Inflammatory macrophage (primary cell): ENCODE measurements around the gene PFKL.
"Not testable (repeated sequence)": the region's sequence is repeated elsewhere in the genome, so short reads cannot be mapped to it uniquely, and the experiment has no call there.

Experiments
- DNase-seq, 2 donors: peaks; one replicate each; pipeline ENCODE4 v3.0.0-alpha.2; 2020 to 2022

Gene PFKL

DNA sequence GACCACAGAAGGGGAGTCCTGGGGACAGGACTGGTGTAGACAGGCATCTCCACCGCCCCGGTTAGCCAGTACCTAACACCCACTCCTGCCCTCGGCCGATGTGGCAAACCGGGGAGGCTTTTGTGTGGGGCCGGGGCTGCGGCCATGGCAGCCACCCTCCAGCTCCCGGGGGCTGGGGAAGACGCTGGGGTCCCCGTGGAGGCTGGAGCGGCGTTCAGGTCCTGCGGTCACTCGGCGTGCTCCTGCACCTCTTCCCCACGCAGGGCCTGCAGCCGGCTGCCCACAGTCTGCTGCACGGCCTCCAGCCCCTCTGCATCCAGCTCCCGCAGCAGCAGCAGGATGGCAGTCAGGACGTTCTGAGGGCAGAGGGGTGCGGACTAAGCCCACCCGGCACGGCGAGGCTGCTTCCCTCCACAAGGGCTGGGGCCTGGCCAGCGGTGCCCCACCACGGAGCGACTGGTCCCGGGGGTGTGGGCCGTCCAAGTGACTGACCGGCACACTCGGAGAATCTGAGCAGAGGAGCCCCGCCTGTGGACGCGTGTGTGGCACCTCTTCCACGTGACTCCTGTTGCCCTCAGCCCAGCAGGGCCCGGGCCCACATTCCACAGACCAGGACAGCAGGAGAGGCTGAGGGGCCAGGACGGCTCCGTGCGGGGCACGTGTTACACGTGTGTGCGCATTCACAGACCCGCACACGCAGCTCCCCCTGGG lies 30.3 kb downstream of the PFKL start:
- no peak for DNase-seq

DNA sequence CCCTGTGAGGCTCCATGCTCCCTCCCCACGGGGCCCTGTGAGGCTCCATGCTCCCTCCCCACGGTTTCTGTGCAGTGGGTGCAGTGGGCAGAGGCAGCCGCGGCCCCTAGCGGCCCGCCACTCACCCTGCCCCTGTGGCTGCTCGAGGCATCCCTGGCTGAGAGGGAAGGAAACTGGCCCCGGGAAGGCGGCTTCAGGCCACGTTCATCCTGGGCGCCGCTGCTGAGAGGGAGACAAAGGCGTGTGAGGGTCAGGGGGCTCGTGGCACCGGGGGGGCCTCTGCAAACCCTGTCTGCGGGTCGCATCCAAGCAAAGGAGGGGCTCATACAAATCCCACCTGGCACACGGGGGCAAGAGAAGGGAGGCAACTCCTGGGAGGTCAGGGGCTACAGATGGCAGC lies 30.8 kb downstream of the PFKL start:
- DNase-seq, result no peak

DNA sequence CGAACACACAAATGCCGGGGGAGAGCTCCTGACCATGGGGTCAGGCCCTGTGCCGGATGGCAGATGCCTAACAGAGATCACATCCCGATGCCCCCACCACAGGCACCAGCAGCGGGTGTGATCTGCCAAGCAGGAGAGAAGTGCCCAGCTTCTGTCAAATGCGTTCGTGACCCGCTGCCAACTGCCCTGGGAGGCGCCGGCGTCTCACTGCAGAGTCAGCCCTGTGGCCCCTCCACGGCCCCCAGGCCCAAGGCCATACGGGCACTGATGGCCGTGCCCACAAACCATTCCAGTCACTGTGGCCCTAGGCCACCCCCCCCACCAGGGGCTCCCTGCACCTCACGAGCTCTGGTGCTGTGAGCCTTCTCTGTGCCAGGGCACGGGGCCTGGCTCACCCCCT lies 31.4 kb downstream of the PFKL start:
- no peak for DNase-seq

DNA sequence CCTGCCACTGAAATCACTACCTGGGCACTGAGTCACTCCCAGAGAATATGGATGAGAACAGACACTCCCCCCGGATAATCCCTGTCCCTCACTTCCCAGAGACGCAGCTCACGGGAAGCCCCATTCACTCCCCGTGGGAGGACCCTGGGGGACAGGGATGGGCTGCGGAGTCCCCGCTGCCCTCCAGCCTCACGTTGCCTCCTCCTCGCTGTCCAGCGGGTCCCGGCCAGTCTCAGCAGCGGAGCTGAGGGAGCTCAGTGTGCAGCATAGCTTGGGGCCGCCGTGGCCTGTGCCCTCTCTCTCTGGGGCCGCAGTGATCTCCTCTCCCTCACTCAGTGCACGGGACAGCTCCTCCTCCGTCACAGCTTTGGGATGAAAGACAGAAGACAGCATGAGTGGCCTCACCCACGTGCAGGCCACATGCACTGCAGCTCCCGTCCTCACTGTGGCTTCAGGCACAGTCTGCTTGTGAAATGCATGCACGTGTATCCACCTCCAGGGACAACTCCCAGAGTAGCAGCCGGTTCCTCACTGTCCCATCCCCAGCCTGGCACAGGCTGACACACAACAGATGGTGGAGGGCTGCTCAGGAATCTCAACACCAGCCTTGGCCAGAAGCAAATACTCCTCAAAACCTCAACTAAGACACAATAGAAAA lies 31.9 kb downstream of the PFKL start:
- DNase-seq, result peak in 1 of 2 donors; percentile 15

DNA sequence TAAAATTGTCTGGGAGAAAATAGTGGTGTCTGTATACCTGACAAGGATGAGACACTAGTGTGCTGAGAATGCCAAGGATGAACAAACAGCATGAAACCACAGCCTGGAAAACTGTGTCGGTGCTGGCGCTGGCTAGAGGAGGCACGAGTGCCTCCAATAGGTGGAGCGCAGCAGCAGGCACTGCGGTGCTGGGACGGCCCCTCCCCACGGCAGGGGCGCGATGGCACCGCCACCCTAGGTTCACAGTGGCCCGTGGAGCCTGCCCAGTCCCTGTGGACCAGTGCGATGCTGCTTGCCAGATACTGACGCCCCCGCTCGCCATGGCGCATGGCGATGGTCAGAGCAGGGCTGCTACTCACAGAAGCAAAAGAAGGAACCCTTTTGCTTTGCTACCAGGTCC lies 32.5 kb downstream of the PFKL start:
- no peak for DNase-seq

DNA sequence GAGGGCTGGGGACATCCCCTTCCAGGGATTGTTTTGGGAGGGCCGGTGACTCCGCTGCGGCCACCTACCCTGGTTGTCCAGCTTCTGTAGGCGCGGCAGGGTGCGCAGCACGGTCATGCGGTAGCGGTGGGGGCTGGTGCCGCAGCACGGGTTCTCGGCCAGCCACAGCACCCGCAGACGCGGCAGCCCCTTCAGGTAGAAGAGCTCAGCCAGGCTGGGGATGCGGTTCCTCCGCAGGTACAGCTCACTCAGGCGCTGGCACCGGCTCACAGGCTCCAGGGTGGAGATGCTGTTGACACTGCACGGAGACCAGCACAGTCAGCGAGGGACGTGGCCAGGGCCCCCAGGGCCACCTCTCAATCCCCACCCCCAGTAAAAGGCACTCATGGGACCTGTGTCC lies 33.1 kb downstream of the PFKL start:
- DNase-seq, result no peak

DNA sequence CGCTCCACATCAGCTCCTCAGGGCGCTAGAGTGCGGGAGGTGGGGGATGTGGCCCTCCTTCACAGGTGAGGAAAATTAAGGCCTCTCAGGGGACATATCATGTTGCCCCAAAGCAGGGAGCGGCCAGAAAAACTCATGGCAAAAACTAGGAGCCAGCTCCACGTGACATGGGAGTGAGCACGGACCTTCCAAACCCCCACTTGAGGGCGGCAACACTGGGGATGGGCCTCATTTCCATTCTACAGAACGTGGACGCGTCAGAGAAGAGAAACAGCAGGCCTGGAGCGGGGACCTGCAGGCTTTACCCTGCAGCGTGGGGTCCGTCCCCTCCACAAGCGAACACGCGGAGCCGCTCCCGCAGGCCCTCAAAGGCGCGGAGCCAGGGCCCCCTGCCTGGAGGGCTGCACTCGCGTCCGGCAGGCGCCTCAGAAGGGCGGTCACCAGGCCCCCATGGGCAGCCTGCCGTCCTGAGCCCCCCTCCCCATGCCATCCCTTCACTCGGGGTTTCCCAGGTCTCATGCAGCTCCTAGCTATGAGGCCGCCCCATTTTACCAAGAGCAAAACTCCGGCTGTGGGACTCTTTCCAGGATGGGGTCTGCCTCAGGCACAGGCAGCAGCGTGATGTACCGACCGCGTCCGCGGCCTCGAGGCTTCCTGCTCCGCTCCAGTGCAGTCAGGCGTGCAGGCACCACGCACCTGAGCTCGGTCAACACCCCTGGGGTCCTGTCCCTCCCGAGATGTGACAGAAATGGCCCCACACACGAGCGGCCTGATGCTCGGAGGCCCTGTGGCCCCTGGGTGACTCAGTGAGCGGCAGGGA lies 33.9 kb downstream of the PFKL start:
- no peak for DNase-seq

DNA sequence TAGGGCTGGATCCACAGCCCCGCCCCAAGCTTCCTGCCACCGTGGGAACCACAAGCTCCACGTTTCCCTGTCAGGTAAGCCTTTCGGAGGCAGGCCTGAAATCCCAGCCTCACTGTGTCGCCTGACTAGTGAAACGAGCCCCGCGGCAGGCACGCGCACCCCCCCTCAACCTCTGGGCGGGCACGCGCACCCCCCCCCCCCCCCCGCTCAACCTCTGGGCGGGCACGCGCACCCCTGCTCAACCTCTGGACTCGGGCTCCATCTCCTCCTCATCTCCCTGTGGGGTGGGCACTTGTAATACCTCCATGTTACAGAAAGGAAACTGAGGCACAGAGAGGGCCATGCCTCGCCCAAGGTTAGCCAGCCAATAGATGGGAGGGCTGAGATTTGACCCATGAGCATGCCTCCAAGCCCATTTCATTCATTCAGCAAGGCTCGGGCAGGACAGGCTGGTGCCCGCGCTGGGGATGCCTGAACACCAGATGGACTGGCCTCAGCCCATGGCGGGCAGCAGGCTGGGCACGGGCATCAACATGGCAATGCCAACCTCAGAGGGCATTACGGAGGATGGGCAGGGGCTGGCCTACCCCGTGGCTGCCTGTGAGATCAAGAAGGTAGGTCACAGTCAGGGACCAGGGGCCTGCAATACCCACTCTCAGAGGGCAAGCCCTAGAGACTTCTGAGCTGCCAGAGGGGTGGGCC lies 34.6 kb downstream of the PFKL start:
- DNase-seq, result no peak

DNA sequence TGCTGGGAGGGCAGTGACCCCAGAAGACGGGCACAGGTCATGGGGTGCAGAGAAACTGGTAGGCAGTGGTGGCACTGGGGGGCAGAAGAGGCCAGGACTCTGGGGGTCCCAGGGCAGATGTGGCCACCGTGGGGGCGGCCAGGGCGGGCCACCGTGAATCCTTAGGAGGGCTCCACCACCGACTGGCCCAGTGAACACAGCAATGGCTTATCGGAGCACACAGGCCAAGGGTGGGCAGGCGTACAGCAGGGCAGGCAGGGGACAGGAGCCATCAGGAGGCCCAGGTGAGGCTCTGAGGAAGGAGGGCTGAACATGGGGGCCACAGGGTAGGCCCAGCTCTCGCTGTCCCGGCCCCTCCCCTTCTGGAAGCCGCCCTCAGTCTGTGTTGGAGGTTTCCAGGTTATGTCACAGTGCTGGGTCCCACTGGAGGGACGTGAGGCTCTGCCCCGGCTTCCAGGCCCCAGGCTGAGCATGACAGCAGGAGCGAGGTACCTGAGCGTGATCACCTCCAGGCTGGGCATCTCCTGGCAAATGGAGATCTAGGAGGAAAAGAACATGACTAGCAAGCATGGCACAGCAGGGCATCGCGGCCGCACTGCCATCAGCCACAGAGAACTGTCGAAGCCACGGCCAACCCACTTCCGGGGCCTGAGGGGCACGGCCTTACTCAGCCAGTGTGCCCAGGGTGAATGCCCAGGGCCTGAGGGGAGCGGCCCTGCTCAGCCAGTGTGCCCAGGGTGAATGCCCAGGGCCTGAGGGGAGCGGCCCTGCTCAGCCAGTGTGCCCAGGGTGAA lies 35.6 kb downstream of the PFKL start:
- no peak for DNase-seq

DNA sequence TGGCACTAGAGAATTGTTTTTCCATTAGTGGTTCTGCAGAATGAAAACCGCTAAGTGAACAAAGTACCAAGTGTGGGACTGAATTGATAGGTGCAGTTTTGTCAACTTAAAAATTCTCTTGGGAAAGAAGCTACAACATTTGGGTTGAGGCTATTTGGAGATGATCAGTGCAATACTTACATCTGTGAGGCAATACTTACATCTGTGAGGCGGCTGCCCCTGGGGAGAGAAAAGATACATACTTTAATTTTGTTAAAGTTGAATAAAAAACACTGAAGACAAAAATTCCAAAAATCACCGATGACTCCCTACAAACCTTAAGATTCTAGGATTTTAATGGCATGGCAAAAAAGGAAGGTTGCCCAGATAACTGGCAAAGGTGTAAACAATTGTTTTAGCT lies 37.6 kb downstream of the PFKL start:
- DNase-seq, result no peak

DNA sequence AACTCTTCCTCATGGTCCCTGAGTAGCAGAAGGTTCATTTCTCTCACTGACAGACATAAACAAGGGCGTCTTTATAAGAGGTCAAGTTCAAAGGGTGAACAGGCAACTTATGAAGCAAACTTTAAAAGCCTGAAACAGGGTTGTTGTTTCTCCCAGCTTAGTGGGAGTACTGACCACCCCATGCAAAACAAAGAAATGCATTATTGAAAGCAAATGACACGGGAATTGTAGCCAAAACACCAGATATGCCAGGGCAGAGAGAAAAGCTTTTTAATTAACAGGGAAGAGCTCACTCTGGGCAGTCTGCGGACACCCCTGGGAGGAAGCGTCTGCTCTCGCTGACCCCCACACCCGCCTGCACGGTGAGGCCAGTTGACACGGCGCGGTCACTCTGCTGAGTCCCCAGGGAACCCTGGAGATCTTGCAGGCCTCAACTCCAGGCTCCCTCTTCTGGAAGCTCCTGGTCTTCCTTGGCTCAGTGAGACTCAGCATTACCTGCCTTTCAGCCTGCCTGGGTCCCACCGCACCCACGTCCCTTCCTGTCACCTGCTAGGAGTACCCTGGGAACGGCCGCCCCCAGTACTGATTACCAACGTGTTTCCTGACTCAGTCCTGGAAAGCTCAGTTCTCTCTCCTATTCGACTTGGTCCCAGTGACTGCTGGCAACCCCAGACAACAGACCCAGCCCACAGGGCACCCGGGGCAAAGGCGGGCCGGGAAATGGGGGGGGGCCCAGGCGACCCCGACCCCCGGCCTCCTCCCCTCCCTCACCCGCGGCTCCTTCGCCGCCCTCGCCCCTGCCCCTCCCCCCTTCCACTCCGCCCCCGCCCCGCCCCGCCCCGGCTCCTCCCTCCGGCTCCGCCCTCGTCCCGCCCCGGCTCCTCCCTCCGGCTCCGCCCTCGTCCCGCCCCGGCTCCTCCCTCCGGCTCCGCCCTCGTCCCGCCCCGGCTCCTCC lies 38.4 kb downstream of the PFKL start:
- DNase-seq, result no peak

DNA sequence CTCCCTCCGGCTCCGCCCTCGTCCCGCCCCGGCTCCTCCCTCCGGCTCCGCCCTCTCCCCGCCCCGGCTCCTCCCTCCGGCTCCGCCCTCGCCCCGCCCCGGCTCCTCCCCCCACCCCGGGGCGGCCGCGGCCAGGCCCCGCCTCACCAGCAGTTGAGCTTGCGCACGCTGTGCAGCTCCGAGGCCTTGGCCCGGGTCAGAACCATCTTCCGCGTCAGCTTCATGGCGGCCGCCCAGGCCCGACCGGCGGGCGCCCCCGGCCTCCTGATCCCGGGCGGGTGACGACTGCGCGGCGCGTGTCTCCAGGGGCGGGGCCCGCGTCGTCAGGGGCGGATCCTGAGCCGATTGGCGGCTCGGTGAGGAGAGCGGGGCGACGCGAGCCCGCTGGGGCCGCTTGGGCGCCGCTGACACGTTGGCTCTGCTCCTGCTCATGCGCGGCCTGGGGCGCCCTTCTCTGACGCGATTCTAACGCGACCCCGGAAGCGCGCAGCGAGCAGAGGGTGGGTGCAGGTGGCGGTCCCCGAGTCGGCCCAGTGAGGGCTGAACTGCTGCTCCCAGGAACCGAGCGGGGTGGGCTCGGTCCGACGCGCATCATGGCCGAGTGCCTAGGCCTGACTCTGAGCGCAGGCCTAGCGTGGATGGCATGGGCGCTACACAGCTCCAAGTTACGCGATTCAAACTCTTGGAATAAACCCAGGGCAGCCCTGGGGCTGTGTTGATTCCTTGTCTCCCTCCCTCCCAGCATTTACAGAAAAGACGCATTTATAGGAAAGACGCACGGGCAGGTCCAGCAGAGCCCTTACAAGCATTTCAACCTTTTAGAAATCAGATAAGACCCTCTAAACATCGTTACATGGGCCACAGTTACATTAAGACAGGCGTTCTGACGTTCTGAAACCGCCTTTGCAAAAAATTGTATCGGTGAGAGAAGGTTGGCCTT lies 39.4 kb downstream of the PFKL start, which contains the start of gene CFAP410:
CFAP410 (minus strand) TSS at position 420 of the 940 bp plus-strand sequence; CDS start at position 224, 196 bp downstream.
- DNase-seq, result peak; percentile 94 to 97

DNA sequence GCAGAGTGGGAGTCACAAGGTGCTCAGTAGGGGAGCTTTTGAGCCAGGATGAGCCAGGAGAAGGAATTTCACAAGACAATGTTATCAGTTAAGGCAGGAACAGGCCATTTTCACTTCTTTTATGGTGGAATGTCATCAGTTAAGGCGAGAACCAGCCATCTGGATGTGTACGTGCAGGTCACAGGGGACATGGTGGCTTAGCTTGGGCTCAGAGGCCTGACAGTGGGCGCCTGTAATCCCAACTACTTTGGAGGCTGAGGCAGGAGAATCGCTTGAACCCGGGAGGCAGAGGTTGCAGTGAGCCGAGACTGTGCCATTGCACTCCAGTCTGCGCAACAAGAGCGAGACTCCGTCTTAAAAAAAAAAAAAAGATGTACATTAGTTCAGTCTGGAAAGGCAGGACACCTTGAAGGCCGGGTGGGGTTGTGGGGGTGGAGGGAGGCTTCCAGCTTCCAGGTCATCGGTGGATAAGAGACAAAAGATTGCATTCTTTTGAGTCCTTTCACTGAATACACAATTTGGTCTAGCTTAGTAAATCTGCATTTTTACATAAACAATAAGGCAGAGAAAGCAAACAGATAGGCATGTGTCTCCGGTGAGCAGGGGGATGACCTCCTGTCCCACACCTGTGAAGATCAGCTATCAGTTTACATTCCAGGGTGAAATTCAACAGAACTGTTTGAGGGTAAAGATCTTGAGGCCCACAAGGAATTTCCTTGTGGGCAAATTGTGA lies 42.0 kb downstream of the PFKL start:
- not testable (repeated sequence) for DNase-seq

DNA sequence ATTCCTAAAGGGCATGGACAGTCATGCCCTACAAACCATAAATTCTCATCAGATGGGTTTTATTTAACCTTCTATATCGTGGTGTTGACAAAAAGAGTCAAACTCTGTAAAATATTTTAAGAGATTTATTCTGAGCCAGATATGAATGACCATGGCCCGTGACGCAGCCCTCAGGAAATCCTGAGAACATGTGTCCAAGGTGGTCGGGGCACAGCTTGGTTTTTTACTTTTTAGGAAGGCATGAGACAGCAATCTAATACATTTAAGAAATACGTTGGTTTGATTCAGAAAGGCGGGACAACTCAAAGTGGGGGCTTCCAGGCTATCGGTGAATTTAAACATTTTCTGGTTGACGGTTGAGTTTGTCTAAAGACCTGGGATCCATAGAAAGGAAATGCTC lies 43.1 kb downstream of the PFKL start:
- DNase-seq, result not testable (repeated sequence)

DNA sequence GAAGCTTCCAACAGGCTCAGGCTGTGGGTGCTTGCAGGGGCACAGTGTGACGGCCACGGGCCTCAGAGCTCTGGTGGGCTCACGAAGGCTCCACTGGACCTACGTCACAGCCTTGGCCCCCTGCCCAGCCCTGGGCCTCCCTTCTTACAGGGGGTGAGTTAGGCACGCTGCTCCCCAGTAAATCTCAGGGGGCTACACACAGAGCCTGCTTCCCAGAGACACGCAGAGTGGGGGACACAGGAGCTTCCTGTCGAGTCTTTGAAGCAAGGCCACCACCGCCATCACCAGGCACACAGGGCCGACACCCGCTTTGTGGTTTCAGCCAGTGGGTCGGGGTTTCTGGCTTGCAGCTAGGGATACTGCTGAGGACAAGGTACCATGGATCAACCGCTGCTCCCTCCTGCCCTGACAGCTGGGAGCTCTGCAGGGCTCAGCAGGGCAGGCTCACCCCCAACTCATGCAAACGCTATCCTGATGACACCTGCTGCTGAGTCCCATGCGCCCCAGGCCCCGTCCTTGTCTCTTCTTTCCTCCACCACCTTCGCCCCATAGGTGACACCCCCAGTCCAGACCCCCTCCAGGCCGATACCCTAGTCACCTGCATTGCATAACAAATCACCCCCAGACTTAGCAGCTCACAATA lies 44.8 kb downstream of the PFKL start:
- DNase-seq, result no peak

DNA sequence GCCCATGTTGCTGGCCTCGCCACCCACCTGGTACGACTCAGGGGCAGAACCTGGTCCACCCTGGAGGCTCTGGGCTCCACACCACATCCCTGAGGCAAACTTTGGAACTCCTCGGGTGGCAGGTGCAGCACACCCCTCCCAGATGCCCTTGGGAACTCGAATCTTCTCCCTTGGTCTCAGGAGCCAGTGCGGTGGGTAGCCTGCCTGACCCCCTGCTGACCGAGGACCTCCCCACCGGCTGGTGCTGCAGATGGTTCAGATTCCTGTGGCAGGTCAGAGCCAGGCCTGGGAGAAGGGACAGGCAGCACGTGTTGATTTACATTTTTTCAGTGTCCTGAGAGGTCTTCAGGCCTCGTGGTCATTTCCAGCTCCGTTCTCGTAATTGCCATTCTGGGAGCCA lies 45.6 kb downstream of the PFKL start:
- no peak for DNase-seq

DNA sequence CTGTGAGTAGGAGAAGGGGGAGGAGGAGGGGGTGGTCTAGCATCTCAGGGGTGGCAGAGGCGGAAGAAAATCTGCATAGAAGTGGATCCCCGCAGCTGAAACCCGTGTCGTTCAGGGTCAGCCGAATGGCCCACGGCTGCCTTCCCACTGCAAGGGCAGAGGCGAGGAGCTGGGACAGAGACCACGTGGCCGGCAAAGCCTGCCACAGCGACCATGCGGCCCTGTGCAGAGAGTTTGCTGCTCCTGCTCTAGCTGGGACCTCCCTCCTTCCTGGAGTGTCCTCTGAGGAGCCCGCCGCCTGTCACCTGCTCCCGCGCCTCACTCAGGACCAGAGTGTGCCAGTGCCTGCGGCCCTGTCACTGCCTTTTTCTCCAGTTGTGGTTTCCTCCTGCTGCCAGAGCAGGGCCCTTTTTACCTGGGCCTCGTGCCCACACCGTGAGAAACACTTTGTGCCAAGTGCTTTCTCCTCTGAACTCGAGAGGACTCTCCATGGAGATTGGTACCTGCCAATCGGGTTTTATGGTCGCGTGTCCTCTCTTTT lies 48.1 kb downstream of the PFKL start:
- no peak for DNase-seq

DNA sequence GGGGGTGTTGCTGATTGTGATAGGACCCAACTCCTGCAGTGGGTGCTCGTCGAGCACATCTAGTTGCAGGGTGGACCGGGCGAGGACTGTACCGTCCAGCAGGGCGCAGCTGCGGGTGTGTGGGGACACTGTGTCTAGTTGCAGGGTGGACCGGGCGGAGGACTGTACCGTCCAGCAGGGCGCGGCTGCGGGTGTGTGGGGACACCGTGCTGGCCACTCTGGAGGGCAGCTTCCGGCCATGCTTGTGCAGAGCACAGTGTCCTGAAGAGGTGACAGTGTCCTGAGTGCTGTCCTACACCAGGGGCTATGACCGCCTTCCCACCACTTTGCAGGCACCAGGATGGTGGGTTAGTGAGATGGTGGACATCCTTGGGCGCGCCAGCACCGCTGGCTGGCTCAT lies 49.0 kb downstream of the PFKL start:
- no peak for DNase-seq
